ENCODE results near the gene SYNJ1. TPM values are rescaled to one million over a fixed set of nuclear protein-coding genes. Genes with fewer than 3 reads are reported as not detected.
"Not testable (repeated sequence)": the region's sequence is repeated elsewhere in the genome, so short reads cannot be mapped to it uniquely, and the experiment has no call there.

The SYNJ1 gene
- polyA plus RNA-seq, 12 donors: 4.9 to 11.8 (median 6.9) TPM; not detected in 1

DNA sequence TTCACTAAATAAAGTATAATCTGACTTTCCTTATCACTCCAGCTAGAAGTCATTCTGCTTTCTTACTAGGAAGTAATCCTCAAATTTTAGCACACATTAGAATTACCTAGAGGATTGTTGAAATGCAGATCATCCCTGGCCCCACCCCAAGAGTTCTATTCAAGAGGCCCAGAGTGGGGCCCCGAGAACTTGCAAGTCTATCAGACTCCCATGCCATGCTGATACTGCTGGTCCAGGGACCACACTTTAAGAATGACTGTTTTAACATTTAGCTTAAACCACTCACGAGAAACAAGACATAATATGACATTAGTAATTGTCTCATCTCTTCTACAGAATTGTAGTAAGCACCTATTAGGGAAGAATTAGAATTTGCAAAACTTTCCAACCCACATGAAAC, 7.7 kb upstream of the SYNJ1 start:
- DNase-seq: no peak

DNA sequence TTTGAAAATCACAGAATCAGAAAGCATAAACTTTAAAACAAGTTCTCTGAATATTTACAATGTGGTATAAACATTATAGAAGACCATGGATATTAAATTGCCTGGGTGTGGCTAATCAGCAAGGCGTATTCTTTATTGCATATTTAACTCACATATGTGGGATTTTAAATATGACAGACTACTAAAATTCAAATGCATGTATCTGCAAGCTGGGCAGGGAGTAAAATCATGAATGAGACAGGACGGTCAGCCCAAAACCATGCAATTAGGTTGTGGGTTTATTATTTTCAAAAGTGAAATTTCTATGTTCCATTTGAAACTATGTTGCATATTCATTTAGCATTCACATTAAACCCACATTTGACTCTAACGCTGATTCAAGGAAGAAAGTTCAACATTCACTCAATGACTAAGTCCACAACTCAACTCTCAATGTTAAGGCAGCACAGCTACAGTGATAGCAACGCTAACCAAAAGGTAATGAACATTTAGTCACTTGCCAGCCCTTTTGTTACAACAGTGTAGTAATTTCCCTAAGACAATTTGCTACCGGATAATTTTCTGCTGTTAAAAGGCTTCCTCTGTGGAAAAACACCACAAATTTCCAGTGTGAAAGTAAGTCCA, 6.3 kb upstream of the SYNJ1 start:
- no peak for DNase-seq

DNA sequence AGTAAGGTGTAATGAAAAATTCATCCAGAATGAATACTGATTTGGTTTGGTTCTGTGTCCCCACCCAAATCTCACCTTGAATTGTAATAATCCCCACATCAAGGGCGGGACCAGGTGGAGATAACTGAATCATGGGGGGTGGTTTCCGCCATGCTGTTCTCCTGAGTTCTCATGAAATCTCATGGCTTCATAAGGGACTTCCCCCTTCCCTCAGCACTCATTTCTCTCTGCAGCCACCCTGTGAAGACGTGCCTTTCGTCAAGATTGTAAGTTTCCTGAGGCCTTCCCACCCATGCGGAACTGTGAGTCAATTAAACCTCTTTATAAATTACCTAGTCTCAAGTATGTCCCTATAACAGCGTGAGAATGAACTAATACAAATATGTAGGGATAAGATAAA, 5.5 kb upstream of the SYNJ1 start:
- DNase-seq: no peak

DNA sequence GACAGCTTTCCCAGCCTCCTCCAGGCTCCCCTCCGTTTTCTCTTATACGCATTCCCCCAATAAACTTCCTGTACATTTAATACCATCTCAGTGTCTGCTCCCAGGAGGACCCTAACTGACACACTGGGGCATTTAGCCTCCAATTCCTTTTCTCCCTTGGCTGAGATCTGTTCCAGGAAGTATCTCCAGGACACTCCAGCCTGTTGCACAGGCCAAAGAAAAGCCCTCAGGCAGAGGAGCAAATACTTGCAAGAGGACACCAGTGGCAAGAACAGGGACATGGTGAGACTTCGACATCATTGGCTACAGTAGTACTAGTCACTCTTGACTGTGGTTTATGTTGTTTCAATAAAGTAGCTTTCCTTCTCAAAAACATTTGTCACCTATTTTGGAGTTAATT, 4.7 kb upstream of the SYNJ1 start:
- no peak for DNase-seq

DNA sequence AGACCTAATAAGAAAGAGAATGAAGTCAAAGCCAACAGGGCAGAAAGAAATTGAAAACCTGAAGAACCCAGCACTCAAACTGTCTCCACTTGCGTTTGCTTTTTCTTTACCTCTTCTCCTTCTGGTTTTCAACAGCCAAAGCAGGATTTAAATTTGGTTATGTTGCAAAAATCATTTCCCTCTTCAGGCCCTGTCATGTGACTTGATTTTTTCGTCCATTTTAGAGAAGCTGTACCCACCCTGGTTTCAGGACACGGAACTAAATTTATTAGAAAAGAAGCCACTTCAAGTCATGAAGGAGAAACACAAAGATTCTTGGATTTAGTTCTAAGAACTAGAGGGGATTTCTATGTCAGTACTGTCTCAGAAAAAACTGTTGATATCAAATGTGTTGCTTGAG, 1.0 kb upstream of the SYNJ1 start:
- peak; percentile 5 for DNase-seq

DNA sequence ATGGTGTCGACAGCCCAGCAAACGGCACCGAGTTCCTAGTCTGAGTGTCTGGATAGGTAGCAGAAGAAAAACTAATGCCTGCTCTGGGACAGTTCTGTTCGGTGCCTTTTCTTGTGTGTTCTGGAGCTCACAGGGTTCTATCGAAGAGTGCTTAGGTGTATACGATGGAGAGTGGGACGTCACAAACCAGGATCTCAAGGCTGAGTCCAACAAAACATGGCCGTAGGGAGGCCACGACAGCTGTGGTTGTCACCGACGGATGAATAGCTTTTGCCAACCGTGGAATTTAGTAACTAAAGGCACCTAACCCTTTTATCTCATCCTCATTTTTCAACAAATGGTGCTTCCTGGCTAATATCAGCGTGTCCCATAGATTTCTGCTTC, 635 bp upstream of the SYNJ1 start:
- no peak for DNase-seq

DNA sequence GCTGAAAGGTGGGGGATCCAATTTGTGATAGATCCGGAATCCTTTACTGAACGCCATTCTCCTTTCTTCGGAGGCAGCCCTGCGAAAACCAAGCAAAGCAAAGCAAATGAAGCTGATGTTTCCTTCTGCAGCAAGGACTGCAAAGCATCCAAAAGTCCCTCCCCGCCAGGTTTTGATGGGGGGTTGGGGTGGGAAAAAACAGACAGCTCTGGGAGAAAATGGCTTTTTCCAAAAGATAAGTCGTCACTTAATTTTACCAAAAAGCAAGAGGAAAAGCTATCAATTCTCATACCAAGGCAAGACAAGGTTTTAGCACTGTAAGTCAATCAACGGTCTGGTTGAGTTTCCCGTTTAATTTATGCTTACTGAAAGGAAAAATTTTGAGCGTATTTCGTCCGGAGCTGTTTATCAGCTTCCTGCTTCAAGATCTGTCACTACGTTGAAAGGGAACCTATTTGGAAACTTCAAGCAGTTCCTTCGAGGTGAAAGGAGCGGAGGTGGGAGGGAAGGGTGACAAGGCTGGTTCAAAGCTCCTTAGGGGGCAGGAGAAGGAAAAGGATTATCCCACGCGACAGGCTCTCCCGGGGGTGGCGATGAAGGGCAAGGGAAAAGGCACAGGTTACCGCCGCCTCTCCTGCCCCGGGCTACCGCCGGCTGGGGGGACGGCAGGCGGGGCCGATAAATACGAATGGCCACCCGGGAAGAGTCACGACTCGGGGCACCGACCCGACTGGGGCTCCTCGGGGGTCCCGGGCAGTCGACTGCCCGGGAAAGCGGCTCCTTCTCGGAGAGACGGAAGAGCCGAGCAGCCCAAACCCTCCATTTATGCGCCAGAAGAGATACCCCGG, 750 bp downstream of the SYNJ1 start:
- peak; percentile 33 for DNase-seq

DNA sequence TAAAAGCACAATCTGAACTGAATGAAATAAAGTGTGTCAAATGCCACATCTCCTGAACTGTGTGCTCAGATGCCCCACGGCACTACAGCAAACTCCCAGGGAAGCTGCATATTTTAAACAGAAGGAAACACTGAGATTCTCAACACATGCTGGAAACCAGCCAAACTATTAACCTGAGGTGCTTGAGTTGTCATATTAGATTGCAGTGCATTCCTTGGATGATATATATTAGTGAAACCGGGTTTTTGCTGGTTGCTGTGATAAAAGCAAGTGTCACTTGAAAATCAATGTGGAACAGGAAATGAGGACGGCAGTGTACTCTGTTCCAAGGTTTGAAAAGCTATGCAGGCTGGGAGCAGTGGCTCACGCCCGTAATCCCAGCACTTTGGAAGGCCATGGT, 8.7 kb downstream of the SYNJ1 start:
- DNase-seq: no peak

DNA sequence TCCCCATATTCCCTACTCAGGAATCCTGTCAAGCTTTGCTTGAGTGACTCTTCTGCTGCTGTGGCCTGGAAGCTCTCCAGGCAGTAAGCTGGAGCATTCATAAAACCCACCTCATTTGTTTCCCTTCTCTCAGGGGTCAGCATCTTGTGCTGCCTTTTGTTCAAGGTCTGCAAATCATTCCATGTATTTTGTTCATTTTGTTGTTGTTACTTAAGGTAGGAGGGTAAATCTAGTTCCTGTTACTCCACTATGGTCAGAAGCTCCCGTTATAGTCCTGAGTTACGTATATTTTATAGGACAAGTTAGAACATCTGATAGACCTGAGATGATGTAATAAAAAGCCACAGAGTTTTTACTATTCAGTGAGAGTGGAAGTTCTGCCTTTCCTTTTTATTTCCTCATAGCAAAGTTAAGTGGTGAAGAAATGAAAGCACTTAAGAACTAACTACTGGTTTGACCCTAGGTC, 9.9 kb downstream of the SYNJ1 start:
- no peak for DNase-seq

DNA sequence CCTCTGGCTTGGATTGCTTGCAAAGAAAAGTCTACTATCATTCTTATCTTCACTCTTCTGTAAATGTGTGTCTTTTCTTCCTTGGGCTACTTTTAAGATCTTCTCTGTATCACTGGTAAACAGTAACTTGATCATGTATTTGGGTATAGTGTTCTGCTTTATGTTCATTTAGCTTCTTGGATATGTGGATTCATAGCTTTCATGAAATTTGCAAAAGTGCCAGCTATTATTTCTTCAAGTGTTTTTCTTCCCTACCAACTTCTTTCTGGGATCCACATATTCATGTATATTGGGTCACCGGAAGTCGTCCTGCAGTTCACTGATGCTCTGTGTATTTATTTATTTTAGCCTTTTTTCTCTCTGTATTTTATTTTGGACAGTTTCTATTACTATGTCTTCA, 11.3 kb downstream of the SYNJ1 start:
- DNase-seq: no peak

DNA sequence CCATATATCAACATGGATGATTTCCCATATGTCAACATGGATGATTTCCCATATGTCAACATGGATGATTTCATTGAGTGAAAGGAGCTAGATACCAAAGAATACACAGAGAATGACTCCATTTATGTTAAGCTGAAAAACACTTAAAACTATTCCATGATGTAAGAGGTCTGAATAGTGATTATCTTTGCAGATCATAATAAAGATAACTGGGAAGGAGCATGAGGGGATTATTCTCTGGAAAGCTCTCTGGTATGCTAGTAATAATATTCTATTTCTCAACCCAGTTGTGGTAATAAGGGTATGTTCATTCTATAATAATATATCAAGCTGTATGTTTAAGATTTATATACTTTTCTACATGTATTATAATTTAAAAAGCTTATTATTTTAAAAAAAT, 14.1 kb downstream of the SYNJ1 start:
- DNase-seq: no peak

DNA sequence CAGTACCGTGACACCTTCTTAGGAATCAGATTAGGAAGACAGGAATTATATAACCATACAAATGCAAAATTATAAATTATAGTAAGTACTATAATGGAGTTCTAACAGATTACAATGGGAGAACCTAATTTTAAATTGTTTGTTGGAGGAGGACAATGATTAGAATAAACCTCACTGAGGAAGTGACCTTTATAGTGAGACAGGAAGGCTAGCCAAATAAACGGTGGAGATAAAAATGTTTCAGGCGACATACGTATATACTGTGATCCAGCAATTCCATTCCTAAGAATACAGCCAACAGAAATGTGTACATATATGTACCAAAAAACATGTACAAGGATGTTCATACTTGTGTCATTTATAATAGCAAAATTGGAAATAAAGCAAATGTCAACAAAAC, 15.2 kb downstream of the SYNJ1 start:
- no peak for DNase-seq

DNA sequence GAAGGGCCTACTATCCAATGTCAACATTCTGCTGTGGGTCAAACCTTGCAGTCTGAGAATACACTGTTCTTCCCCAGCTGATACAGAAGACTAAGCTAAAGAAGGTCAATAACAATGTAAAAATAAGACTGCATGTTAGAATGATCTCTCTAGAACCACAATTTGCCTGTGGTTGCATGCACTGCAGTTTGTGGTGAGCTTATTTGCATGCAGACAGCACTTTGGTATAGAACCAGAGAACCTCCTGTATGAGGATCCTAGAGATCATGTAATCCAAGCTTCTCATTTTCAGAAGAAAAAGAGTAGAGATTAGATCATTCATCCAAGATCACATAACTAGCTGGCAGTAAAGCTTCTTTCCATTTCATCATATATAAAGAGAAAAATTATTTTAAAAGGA, 15.8 kb downstream of the SYNJ1 start:
- no peak for DNase-seq

DNA sequence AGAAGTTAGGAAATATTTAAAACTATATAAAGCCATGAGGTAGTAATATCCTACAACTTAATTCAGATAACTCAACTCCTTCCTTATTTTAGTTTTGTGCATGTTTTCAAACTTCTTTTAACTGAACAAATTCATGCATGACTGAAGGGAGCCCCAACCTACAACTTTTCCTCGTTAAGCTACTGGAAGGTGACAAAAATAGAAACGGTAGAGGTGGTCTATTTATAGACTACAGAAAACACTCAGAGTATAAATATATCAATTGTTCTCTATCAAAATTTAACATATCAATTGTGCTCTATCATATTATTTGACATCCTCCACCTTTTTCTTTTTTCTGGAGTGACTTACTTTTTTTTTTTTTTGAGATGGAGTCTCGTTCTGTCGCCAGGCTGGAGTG, 16.8 kb downstream of the SYNJ1 start:
- no peak for DNase-seq

DNA sequence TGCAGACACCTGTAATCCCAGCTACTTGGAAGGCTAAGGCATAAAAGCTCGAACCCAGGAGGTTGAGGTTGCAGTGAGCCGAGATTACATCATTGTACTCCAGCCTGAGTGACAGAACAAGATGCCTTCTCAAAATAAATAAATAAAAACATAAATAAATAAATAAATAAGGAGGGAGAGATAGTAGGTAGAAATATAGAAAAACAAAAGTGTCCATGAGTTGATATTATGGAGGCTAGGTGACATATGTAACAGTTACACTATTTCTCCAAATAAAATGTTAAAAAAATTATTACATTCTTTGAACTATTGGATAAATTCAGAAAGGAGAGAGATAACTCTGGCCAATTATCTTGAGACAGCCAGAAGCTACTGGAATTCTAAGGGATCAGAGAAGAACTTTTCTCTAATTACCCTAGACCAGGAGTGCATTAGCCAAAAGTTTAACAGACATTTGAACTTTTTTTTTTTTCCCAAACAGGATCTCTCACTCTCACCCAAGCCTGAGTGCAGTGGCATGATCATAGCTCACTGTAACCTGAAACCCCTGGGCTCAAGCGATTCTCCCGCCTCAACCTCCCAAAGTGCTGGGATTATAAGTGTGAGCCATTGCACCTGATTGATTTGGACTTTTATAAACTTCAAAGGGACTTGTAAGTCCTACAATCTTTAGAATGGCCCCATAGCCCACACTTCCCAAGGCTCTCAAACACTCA, 17.6 kb downstream of the SYNJ1 start:
- DNase-seq: no peak

DNA sequence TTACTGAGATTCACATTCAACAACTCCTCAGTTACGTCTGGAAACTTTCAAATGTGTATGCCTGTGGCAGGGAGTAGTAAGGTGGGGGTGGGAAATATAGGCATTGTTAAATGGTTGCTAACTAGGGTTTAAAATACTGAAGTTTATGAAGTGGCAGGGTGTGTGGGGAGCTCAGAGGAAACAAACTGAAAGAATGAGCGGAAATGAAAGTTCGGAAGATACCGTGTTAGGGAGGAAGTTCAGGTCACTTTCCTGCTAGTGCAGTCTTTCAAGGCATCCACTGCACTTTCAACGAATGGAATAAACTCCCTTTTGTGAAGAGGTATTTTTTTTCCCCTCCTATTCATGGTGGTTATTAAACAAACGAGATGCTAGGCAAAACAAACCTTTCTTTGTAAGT, 19.7 kb downstream of the SYNJ1 start:
- DNase-seq: no peak

DNA sequence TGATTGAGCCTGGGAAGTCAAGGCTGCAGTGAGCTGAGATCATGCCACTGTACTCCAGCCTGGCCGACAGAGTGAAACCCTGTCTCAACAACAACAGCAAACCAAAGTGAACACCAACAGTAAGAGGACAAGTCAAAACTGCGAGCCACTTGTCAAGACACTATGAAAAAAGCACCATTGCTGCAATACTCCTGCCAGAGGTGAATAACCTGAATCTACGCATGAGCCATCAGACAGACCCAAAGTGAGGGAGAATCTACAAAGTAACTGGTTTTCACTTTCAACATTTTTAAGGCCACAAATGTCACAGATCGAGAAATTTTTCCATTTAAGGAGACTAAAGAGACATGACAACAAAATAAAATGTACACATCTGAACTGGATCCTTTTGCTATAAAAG, 21.9 kb downstream of the SYNJ1 start:
- DNase-seq: no peak

DNA sequence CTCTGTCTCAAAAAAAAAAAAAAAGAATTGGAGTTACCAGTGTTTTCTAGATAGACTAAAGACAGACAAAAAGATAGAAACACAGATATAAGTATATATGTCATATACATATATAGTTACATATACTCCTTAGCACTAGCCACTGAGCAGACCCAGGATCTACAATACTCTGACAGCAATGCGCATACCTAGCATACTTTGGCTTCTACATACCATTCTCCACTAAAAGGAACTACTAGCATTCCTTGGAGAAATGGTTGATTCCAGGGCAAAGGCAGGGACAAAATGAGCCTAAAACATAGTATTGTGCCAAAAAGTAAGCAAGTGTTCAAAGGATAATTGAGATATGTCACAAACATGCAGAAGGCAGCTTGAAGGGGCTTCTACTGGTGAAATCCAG, 22.7 kb downstream of the SYNJ1 start:
- DNase-seq: no peak

DNA sequence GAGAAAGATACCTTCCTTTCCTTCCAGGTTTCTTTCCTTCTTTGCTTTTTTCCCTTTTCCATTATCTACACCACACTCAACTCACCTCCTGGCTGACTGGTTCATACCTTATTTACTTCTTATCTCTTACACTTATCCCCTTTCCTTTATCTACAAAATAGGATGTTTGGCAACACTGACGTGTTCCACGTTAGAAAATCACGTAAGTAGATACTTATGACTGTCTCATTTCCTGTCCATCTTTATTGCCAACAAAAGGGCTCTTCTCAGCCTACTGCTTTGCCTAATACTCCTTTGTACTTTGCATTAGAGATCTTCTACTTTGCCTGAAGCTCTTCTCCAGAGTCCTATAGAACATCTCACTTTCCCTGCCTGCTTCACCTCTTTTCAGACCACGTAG, 25.1 kb downstream of the SYNJ1 start:
- DNase-seq: no peak

DNA sequence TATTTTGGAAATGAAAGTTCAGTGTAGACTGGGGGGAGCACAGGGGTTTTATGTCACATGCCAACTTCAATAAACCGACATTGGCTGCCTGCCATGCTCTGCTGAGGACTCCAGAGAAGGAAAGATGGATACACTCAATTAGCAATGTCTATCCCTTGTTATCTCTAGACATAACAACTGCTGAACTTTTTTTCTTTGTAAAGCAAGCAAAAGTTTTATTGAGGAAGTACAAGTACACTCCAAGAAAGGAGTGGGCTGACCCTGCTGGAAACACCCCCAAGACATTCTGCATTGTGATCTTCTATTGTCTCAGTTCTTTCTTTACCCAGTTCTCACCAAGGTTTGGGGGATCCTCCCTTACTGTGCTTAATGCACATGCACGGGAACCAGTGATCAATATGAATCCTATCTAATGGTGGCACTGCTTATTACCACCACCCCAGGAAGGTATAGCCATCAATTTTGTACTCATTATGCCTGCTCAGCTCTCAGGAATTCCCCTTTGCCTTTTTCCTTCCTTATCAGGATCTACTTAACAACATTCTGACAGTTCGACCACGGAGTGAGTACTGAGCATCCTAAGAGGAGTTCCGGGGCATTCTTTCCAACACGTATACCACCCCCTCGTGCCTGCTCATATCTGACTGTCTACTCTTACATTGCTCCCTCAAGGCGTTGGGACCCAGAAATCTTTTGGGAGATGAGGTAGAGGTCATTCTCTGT, 28.7 kb downstream of the SYNJ1 start:
- no peak for DNase-seq

DNA sequence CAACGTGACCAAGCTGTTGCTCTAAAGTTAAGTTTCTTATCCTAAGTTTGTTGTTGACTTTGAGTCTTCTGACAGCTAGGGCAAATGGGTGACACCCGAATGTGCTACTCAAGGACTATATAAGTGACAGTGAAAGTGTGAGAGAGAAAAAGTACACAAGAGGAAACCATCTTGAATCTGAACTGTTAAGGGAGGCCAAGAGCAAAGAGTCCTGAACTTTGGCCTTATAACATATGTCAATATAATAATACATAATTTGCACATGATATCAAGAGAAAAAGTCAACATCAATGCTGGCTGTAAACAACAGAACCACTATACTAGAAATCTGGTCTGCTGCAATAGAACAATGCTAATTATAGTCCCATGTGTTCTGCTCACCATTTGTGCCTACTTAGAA, 29.5 kb downstream of the SYNJ1 start:
- no peak for DNase-seq

DNA sequence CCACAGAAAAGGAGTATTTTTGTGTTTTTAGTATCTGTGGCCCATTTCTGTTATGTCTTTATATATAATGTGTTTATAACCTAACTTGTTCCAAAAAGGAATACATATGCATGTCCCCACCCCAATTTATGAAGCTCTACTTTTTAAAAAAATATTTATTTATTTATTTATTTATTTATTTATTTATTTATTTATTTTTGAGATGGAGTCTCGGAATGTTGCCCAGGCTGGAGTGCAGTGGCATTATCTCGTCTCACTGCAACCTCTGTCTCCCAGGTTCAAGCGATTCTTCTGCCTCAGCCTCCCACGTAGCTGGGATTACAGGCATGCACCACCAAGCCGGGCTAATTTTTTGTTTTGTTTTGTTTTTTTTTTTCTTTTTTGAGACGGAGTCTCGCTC, 32.3 kb downstream of the SYNJ1 start:
- not testable (repeated sequence) for DNase-seq

All from muscle of arm (tissue), 12 donors.